Astrocyte (in vitro differentiated cells and primary cell): ENCODE data around the gene EFCAB6. TPM values are rescaled to one million over a fixed set of nuclear protein-coding genes. Genes with fewer than 3 reads are reported as not detected.
A peak's percentile ranks its signal among the peaks of the same experiment; 100 is the strongest.

Experiments used
- DNase-seq: peaks from one replicate; pipeline ENCODE4 v3.0.0-alpha.2; 2010; ENCODE audit warnings: low read depth
- FAIRE-seq: peaks from 2 replicates; lab custom pipeline; 2011; peaks lifted over from hg19 to GRCh38; lab: Jason Lieb, UNC
- H2AFZ ChIP-seq: 2 replicates; pipeline ENCODE4 v1.6.0; 2012; ENCODE audit warnings: low read depth, low read length, inconsistent platforms
- H3K27ac ChIP-seq: 2 replicates; pipeline ENCODE4 v1.5.1; 2011; ENCODE audit warnings: low read depth, low read length, inconsistent platforms
- H3K27me3 ChIP-seq: 2 replicates; pipeline ENCODE4 v1.6.0; 2011; ENCODE audit warnings: low read length, inconsistent platforms; ENCODE audit not compliant: insufficient read depth
- H3K36me3 ChIP-seq: 2 replicates; pipeline ENCODE4 v1.5.1; 2011; ENCODE audit warnings: low read length, inconsistent platforms; ENCODE audit not compliant: insufficient read depth
- H3K4me1 ChIP-seq: 2 replicates; pipeline ENCODE4 v1.5.1; 2011; ENCODE audit warnings: low read length, inconsistent platforms; ENCODE audit not compliant: insufficient read depth
- H3K4me2 ChIP-seq: 2 replicates; pipeline ENCODE4 v1.6.0; 2012; ENCODE audit warnings: low read length, inconsistent platforms
- H3K4me3 ChIP-seq: 2 replicates; pipeline ENCODE4 v1.5.1; 2011; ENCODE audit warnings: low read depth, mild to moderate bottlenecking, low read length, inconsistent platforms; ENCODE audit not compliant: insufficient read depth
- H3K79me2 ChIP-seq: 2 replicates; pipeline ENCODE4 v1.6.0; 2012; ENCODE audit warnings: mild to moderate bottlenecking, low read length, inconsistent platforms; ENCODE audit not compliant: insufficient read depth
- H3K9ac ChIP-seq: 2 replicates; pipeline ENCODE4 v1.6.0; 2012; ENCODE audit warnings: mild to moderate bottlenecking, low read length, inconsistent platforms
- H3K9me3 ChIP-seq: 2 replicates; pipeline ENCODE4 v1.5.1; 2012; ENCODE audit warnings: low read depth, mild to moderate bottlenecking, low read length, inconsistent platforms; ENCODE audit not compliant: insufficient read depth
- H4K20me1 ChIP-seq: 2 replicates; pipeline ENCODE4 v1.6.0; 2012; ENCODE audit warnings: low read length, inconsistent platforms; ENCODE audit not compliant: insufficient read depth
- H3K27ac Mint-ChIP-seq: one replicate; pipeline ENCODE4 v1.8.0; 2021; ENCODE audit warnings: mild to moderate bottlenecking, mixed read lengths; ENCODE audit not compliant: unreplicated experiment
- H3K27me3 Mint-ChIP-seq: one replicate; pipeline ENCODE4 v1.8.0; 2021; ENCODE audit warnings: low read depth, mixed read lengths; ENCODE audit not compliant: unreplicated experiment
- H3K36me3 Mint-ChIP-seq: one replicate; pipeline ENCODE4 v1.8.0; 2021; ENCODE audit warnings: low read depth, mixed read lengths; ENCODE audit not compliant: unreplicated experiment
- H3K4me1 Mint-ChIP-seq: one replicate; pipeline ENCODE4 v1.8.0; 2021; ENCODE audit warnings: low read depth, mixed read lengths; ENCODE audit not compliant: unreplicated experiment
- H3K4me3 Mint-ChIP-seq: one replicate; pipeline ENCODE4 v1.8.0; 2021; ENCODE audit warnings: mild to moderate bottlenecking, moderate library complexity, mixed read lengths; ENCODE audit not compliant: unreplicated experiment
- H3K9me3 Mint-ChIP-seq: one replicate; pipeline ENCODE4 v1.8.0; 2021; ENCODE audit warnings: mild to moderate bottlenecking, mixed read lengths; ENCODE audit not compliant: unreplicated experiment
- EZH2 ChIP-seq: IDR thresholded peaks from 2 replicates; pipeline ENCODE4 v1.6.1; 2012; ENCODE audit warnings: mild to moderate bottlenecking, low read length, inconsistent platforms; ENCODE audit not compliant: insufficient read depth
- total RNA-seq: library from RNA; stranded (reverse); gene quantifications from 2 replicates; pipeline ENCODE4 v1.2.1, GENCODE V29; 2021
- TF ChIP-seq, protein P1 (sequence below): IDR thresholded peaks from 2 replicates; pipeline ENCODE4 v1.5.1; 2011; ENCODE audit warnings: low read depth, mild to moderate bottlenecking, inconsistent platforms, low read length, moderate library complexity; ENCODE audit not compliant: insufficient read depth

Gene EFCAB6
- total RNA-seq, 1 donor from 2014 or later: 1.2 TPM

DNA sequence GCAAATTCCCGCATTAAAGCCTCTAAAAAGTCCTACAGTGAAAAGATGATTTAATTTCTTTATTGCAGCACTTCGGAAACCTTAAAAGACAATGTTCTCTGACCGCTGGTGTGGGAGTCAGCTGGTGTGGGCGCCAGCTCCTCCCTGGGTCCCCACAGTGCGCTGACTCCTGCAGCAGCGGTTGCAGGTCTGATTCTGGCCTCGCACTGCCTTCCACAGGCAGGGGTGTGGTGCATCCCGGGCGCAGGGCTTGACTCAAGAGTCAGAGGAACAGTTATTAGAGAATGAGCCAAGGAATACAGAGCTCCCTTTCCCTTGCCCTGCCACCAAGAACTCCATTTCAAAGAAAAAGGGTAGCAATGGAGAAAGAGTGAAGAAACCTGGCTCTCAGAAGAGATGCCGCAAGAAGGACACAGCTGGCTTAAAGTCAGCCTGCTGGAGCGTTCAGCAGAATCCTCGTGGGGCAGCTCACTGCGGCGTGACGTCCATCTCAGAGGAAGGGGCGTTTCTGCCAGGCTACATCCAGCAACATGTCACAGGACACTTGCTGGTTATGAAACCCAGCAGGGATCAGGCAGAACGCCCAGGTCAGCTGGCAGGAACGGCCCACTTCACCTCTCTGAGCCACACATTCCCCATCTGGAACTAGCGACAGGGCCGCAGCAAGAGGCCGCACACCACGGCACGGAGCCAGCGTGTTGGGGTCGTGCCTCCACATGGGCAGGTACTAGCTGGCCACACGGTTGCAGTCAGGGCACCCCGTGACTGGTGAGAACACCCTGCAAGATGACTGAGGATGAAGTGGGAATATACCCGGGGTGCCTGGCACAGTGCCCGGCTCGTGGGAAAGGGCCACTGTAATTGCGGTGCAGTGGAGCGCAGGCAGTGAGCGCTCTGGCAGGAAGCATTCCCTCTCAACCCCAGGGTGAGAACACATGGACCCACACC is 18.1 kb upstream of the EFCAB6 start:
- no peak for TF ChIP-seq EZH2
- TF ChIP-seq, protein P1, sequence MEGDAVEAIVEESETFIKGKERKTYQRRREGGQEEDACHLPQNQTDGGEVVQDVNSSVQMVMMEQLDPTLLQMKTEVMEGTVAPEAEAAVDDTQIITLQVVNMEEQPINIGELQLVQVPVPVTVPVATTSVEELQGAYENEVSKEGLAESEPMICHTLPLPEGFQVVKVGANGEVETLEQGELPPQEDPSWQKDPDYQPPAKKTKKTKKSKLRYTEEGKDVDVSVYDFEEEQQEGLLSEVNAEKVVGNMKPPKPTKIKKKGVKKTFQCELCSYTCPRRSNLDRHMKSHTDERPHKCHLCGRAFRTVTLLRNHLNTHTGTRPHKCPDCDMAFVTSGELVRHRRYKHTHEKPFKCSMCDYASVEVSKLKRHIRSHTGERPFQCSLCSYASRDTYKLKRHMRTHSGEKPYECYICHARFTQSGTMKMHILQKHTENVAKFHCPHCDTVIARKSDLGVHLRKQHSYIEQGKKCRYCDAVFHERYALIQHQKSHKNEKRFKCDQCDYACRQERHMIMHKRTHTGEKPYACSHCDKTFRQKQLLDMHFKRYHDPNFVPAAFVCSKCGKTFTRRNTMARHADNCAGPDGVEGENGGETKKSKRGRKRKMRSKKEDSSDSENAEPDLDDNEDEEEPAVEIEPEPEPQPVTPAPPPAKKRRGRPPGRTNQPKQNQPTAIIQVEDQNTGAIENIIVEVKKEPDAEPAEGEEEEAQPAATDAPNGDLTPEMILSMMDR: no peak
- H3K4me3 Mint-ChIP-seq: no peak overlapping the region
- no peak for FAIRE-seq
- no peaks in the 10 kb centered on the region for H3K9me3 Mint-ChIP-seq
- no peak overlapping the region for H3K4me2 ChIP-seq
- H3K4me1 Mint-ChIP-seq: peaks cover 27% of the 10 kb centered on the region
- peaks cover 17% of the 10 kb centered on the region for H3K4me1 ChIP-seq
- H3K27me3 ChIP-seq: no peaks in the 10 kb centered on the region
- H3K27me3 Mint-ChIP-seq: peaks cover 7% of the 10 kb centered on the region
- H3K27ac Mint-ChIP-seq: no peak overlapping the region
- no peaks in the 10 kb centered on the region for H3K9me3 ChIP-seq
- no peaks in the 10 kb centered on the region for H3K36me3 ChIP-seq
- H3K4me3 ChIP-seq: no peak overlapping the region
- no peaks in the 10 kb centered on the region for H3K79me2 ChIP-seq
- peak; percentile 24 for DNase-seq
- H3K9ac ChIP-seq: no peak overlapping the region
- peaks cover 4% of the 10 kb centered on the region for H3K36me3 Mint-ChIP-seq
- no peak overlapping the region for H2AFZ ChIP-seq
- no peak overlapping the region for H3K27ac ChIP-seq
- H4K20me1 ChIP-seq: no peaks in the 10 kb centered on the region

DNA sequence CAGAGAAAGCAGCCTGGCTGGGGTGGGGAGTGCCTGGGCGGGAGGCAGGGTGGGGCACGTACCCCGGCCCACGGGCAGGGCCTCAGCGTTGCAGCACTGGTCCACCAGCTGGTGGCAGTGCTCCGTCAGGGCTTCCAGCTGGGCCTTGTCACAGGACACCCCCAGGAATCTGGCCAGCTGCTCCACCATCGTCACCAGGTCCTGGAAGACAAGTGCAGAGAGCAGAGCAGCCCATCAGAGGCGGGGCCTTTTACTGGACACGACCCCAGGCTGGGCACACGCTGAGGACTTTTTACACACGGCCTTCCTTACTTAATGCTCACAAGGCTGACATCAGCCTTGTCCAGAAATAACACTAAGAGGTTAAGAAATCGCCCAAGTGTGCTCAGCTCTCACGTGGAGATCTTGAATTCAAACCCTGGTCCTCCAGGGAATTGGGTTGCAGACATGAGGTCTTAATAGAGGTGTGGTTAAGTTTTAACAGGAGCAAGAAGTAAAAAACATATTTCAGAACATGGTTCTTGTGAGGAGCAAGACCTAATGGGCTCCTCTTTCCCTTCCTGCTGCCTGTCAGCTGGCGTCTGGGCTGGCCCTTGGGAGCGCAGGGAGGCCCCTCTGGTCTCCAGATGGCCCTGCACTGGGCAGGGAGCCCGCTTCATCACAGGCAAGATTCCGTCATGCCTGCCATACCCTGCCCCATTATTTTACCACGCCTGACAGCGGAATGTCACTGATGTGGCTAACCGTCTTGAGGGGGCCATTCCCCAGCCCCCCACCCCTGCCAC is 17.1 kb upstream of the EFCAB6 start:
- no peak overlapping the region for H3K27ac ChIP-seq

More for the DNA sequence above, 17.1 kb upstream of the EFCAB6 start:
- H3K79me2 ChIP-seq: no peaks in the 10 kb centered on the region
- no peak overlapping the region for H3K9ac ChIP-seq
- no peaks in the 10 kb centered on the region for H3K36me3 ChIP-seq
- no peak overlapping the region for H3K4me2 ChIP-seq
- no peak overlapping the region for H3K4me3 Mint-ChIP-seq
- no peak for TF ChIP-seq EZH2
- TF ChIP-seq, protein P1: no peak
- peaks cover 7% of the 10 kb centered on the region for H3K27me3 Mint-ChIP-seq
- no peak for FAIRE-seq
- H3K9me3 Mint-ChIP-seq: no peaks in the 10 kb centered on the region
- H3K27me3 ChIP-seq: no peaks in the 10 kb centered on the region
- no peaks in the 10 kb centered on the region for H4K20me1 ChIP-seq
- peaks cover 4% of the 10 kb centered on the region for H3K36me3 Mint-ChIP-seq
- peak; percentile 37 for DNase-seq
- H3K27ac Mint-ChIP-seq: no peak overlapping the region
- H3K4me1 ChIP-seq: peaks cover 17% of the 10 kb centered on the region
- peaks cover 27% of the 10 kb centered on the region for H3K4me1 Mint-ChIP-seq
- H2AFZ ChIP-seq: no peak overlapping the region
- H3K4me3 ChIP-seq: no peak overlapping the region
- H3K9me3 ChIP-seq: no peaks in the 10 kb centered on the region
